Testis (tissue), 2 donors: Measurements from ENCODE around the gene TNIP3.

Experiments
- POLR2A ChIP-seq: fragments of 450-650 bp; IDR thresholded peaks from one replicate; pipeline ENCODE4 v1.6.1; 2017; ENCODE audit warnings: antibody characterized with exemption, mild to moderate bottlenecking, moderate library complexity
- TF ChIP-seq, protein P1 (sequence below), 3 experiments: fragments of 450-650 bp in 2 of 3; fragments of 200-600 bp in 1 of 3; sonication (generic) in 1 of 3; IDR thresholded peaks; one replicate each; pipeline ENCODE4 v1.5.1; 2016 to 2019; ENCODE audit warnings: antibody characterized with exemption in 3 of 3, mild to moderate bottlenecking in 2 of 3, moderate library complexity in 1 of 3

DNA sequence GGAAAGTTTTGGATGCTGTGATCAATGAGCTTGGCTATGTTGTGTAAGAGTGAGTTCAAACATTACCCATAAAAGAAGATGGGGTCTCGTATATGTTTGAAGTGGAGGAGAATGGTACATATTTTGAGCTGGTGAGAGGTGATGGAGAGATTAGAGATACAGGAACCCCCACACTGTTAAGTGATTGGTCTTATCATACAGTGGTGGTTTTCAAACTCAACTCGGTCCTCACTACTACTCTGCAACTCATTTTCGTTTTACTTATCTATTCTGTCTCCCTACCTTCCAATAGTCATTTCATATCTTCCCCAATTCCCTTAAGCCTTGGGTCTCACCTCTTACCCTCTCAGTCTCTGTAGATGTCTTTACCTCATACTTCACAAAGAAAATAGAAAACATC lies 16.4 kb upstream of the TNIP3 start:
- TF ChIP-seq, protein P1, sequence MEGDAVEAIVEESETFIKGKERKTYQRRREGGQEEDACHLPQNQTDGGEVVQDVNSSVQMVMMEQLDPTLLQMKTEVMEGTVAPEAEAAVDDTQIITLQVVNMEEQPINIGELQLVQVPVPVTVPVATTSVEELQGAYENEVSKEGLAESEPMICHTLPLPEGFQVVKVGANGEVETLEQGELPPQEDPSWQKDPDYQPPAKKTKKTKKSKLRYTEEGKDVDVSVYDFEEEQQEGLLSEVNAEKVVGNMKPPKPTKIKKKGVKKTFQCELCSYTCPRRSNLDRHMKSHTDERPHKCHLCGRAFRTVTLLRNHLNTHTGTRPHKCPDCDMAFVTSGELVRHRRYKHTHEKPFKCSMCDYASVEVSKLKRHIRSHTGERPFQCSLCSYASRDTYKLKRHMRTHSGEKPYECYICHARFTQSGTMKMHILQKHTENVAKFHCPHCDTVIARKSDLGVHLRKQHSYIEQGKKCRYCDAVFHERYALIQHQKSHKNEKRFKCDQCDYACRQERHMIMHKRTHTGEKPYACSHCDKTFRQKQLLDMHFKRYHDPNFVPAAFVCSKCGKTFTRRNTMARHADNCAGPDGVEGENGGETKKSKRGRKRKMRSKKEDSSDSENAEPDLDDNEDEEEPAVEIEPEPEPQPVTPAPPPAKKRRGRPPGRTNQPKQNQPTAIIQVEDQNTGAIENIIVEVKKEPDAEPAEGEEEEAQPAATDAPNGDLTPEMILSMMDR (IDR thresholded peaks at IDR 0.05) = no peak
- no peak for TF ChIP-seq POLR2A
